AG08395 (cell line): ENCODE results near the gene DUOX1.

Source experiments
- DNase-seq: peaks from one replicate; pipeline ENCODE4 v3.0.0; 2012; ENCODE audit warnings: mixed read lengths, low spot score

Gene DUOX1

DNA sequence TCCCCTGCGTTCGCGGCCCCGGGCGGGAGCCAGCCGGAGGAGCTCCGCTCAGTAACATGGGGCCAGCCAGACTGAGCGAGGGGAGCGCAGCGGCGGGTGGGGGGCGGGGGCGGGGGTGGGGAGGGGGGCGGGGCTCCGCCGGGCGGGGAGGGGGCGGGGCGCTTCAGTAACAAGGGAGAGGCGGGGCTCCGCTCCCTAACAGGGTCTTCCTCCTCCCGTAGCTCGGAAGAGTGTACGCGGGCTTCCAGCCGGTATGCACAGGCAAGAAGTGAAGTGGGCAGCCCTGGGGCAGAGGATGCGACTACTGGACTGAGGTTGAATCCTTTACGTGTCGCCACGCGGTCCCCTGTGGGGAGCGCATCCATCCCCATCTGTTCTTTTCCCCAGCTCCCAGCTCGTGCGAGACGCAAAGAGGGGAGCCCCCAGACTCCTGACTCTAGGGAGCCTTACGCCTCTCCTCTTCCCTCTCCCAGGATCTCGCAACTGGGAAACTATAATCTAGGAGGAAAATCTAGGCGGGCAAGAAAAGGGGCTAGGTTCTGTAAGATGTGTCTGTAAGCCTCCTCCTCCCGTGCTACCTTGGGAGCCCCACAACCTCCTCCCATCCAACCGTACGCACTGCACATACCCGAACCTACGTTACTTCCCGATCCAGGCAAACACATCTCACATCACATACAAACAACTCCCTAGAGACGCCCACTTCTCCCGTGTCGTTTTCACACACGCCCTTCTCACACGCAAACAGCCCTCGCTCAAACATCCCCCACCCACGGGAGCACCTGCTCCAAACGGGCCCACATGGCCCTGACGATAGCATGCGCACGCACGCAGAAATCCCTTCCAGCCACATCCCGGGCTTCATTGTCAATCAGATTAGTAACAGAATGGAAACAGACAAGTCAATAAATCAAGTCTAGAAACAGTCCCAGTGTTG, 58.4 kb downstream of the DUOX1 start, which contains the start of gene SHF:
Gene SHF (minus strand): TSS at position 73 of the 937 bp plus-strand sequence. CDS start 15 bp downstream, at position 58.
- DNase-seq = peak; percentile 22

DNA sequence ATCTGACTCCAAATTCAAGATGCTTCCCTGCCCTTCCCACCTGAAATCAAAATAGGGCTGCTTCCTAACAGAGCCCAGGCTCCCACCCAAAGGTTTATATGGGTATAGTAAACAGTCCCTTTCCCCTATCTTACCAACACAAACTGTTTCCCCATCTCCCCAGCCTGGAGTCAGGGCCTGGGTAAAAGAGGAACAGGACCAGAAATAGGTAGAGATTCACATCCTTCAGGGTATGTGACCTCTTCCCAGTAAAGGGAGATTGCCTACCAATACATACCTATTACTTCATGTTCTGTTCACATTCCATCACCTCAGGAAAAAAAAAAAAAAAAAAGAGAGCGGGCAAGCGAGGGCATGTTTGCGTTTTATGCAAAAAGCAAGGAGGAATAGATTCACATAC, 67.7 kb downstream of the DUOX1 start:
- no peak for DNase-seq

DNA sequence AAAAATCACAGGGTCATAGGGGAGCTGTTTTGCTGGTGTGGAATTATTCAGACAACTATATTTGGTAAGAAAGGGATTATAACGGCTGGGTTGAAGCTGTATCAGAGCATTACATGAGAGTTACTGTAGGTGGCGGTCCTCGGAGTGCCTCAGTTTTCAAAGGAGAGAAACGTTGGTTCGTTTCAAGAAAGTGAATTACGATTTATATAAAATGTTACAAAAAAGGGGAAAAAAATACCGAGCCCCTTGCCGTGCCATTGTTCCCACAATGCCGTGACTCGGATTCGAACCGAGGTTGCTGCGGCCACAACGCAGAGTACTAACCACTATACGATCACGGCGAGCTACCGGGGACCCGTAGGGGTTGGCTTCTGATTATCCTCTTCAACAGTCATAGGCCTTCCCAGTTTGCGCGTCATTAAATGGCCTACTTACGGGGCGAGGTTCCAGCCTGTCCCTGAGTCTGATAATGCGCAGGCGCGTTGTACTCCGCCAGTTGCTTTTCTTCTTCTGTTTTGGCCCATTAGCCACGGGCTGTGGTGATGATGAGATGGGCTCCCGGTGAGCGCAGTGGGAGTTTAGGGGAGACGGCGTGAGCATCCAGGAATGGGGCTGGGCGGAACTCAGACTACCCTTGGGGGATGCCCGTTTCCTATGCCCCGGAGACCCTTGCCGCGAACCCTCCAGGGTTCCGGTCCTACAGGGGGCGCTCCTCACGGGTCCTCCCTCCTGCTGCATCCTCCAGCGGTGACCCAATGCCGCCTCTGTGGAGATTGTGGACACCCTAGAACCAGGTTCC, 68.7 kb downstream of the DUOX1 start:
- peak; percentile 96 for DNase-seq

DNA sequence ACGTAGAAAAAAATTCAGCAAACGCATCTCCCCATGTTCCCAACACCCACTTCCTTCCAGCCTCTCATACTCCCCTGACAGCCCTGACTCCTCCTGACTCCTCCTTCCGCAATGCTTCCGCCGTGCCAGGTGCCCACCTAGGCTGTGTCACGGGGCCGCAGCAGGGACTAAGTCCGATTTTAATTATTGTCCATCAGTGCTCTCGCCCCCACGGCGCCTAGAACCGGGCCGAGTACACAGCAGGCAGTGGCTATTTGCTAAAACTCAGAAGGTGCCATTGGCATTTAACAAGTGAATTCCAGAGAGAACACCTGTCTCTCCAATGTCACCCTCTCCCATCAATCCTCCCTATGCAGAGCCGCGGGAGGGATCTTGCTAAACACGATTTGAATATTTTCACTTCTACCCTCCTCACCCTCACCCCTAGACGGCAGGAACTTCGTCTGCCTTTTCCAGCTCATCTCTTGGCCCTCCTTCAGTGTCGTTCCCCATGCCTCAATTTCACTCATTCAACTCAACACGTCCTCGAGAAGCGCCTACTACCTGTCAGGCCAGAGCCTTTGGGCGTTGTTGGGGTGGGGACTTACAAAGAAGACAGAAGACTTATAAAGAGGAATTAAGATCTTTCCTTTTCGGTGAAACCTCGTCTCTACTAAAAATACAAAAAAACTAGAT, 69.5 kb downstream of the DUOX1 start:
- DNase-seq = no peak

DNA sequence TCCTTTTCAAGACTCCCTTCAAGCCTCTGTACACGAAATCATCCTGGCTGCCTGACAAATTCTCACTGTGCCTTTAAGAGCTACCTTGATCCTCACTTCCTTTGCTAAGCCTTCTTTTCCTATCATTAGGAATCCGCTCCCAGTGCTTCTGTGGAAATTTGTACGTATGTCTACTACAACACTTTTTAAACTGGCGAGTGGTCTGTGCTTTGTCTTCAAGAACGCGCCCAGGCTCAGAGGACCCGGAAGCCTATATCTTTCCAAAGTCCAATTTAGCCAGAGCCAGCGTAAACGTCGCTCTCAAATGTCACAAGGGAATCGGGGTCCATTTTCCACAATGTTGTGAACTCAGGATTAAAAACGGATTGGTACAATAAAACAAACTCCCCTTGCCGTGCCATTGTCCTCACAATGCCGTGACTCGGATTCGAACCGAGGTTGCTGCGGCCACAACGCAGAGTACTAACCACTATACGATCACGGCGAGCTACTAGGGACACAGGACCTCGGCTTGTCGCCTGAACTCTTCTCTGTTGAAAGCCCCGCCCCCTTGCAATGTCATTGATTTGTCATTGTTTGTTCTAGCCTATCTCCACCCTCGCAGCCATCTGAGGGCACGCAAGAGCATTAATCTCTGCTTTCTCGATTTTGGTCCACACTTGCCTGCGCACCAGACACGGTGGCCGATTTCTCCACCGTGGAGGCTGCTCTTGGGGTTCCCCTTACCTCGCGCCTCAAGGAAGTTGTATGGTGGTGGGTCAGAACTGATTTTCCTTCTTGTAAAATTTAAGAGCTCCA, 70.4 kb downstream of the DUOX1 start:
- DNase-seq = peak; percentile 83

DNA sequence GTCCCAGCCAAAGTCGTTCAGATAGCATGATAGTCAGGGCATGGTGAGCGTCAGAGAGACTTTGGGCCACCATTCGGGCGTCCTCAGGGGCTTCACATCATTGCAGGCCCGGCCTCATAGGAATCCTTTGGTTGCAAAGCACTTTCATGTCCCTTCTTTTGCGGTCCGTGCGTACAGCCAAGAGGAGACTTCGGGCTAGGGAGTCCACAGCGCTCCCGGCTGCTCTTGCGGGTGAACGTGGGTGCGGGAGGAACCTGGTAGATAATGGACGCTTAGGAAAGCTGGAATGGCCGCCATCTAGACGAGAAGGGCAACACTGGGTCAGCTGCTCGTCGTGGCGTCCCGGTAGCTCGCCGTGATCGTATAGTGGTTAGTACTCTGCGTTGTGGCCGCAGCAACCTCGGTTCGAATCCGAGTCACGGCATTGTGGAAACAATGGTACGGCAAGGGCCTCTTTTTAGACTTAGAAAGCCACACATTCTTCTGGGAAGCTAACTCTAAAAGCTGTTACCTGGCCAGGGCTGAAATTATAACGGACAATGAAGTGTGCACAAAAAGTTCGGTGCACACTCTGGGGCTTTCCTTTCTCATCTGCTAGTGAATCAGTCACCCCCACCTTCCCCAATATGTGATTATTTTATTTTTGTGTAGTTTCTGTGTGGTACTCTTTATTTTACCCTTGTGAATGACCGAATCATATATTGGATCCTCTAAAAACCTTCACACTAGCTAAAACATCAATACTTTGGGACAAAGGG, 71.2 kb downstream of the DUOX1 start:
- DNase-seq = peak; percentile 57

DNA sequence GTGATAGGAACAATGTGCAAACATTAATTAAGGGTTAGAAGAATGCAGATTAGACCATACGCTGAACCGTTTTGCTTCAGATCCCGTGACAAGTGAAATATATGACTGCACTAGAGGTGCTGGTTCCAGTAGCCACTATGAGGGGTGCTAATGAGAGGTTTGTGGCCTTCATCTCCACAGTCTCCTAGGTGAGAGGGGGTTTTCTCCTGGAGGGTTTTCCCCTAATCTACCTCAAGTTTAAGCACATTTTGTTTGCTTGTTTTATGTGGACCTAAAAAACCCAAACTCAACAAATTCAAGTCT, 71.7 kb downstream of the DUOX1 start:
- no peak for DNase-seq

DNA sequence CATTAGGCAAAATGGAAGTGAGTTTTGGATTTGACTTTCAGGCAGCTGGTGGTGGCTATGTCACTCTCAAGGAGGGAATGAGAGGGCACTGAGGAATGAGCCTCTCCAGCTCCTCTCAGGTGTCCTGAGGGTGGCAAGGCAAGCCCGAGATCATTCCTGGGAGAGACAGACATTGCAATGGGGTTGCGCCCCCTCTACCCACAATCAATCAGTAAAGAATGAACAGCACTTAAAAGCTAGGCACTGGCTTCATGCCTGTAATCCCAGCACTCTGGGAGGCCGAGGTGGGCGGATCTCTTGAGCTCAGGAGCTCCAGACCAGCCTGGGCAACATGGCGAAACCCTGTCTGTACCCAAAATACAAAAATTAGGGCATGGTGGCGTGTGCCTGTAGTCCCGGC, 72.1 kb downstream of the DUOX1 start:
- no peak for DNase-seq

DNA sequence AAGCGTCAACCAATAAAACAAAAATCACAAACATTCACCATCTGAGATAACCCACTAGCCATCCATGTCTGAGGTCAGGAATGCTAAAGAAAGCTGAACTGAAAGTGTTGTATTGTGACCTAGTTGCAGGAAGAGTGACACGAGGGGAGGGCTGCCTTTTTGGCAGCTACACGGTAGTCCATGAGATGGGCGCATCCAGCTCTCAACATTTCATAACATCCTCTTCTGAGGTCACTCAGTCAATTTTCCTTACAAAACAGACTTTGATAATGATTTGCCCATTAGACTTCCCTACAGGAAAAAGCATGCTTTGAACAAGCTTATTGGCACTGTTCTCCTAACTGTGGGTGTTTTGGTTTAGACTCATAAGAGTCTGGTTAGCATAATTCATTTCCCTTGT, 73.4 kb downstream of the DUOX1 start:
- no peak for DNase-seq

DNA sequence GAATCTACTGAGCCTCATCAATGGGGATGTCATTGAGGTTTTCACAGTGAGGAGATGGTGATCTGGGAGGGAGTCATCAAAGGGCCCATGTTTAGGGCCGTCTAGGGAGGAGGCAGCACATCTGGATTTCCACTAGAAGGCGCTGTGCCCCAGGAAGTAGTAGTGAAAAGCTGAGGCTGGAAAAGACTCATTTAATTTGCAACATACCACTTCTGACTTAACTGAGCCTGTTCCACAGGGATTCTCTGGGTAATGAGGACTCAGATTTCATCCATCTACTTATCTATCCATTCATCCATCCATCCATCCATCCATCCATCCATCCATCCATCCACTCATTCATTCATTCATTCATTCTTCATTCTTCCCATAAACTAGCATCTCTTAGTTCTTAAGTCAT, 75.4 kb downstream of the DUOX1 start:
- peak; percentile 73 for DNase-seq

DNA sequence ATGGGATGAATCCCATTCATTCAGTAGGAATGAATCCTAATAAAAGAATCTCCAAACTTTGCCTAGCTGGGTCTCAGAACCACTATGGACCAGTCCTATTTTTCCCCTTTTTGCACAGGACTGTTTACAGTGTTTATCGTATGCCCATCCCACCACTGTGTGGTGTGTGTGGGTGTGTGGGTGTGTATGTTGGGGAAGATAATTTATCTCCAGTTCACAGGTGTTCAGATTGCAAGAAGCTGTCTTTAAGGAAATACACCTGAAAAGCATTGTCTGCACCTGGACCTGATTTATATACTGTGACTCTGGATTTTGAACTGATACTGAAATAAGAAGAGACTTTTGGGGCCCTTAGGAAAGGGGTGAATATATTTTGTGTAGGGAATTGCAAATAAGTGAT, 82.7 kb downstream of the DUOX1 start:
- DNase-seq = no peak
